Body of pancreas (tissue), 4 donors: ENCODE results near the gene NDUFS8.

Experiments
- POLR2A ChIP-seq, 3 donors: fragments of 450-650 bp; IDR thresholded peaks; one replicate each; pipeline ENCODE4 v1.6.1; 2016; ENCODE audit warnings: antibody characterized with exemption in 3 of 3, mild to moderate bottlenecking in 2 of 3
- TF ChIP-seq, protein P1 (sequence below), 7 experiments: fragments of 450-650 bp in 4 of 7; fragments of 200-600 bp in 3 of 7; sonication (generic) in 3 of 7; IDR thresholded peaks; one replicate each; pipeline ENCODE4 v1.5.1; 2016 to 2019; ENCODE audit warnings: antibody characterized with exemption in 7 of 7

DNA sequence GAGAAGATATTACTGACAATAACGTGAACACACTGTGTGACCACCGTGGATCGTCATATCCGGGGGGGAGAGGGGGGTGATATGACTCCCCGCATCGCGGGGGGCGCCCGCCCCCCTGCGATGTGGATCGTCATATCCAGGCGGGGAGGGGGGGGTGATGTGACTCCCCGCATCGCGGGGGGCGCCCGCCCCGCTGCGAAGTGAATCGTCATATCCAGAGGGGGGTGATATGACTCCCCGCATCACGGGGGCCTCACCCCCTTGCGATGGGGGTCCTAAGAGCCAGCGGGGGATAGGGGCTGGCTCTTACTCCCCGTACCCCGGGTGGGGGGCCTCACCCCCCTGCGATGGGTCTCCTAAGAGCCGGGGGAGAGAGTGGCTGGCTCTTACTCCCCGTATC is 46.5 kb upstream of the NDUFS8 start:
- TF ChIP-seq, protein P1, sequence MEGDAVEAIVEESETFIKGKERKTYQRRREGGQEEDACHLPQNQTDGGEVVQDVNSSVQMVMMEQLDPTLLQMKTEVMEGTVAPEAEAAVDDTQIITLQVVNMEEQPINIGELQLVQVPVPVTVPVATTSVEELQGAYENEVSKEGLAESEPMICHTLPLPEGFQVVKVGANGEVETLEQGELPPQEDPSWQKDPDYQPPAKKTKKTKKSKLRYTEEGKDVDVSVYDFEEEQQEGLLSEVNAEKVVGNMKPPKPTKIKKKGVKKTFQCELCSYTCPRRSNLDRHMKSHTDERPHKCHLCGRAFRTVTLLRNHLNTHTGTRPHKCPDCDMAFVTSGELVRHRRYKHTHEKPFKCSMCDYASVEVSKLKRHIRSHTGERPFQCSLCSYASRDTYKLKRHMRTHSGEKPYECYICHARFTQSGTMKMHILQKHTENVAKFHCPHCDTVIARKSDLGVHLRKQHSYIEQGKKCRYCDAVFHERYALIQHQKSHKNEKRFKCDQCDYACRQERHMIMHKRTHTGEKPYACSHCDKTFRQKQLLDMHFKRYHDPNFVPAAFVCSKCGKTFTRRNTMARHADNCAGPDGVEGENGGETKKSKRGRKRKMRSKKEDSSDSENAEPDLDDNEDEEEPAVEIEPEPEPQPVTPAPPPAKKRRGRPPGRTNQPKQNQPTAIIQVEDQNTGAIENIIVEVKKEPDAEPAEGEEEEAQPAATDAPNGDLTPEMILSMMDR (IDR thresholded peaks at IDR 0.05) = no peak
- TF ChIP-seq POLR2A (IDR thresholded peaks at IDR 0.05) = no peak
